ENCODE measurements around the gene DPEP2.

- TF ChIP-seq CTCF (IDR thresholded peaks at IDR 0.05) (no peak), POLR2A (IDR thresholded peaks at IDR 0.05) (no peak)
These were observed 33.8 kb upstream of the DPEP2 start for GRCh38 chr16:68033101-68033500.

All from stomach (tissue), 4 donors.